Stimulated activated naive CD4-positive, alpha-beta T cell treated with Interleukin-2 at 50 U/mL for 16 hours (primary cell): ENCODE measurements around the gene TTC33.
A peak's percentile ranks its signal among the peaks of the same experiment; 100 is the strongest.

Experiments used
- DNase-seq: peaks from one replicate; lab custom pipeline; 2025; lab: John Stamatoyannopoulos, UW

TTC33 gene

DNA sequence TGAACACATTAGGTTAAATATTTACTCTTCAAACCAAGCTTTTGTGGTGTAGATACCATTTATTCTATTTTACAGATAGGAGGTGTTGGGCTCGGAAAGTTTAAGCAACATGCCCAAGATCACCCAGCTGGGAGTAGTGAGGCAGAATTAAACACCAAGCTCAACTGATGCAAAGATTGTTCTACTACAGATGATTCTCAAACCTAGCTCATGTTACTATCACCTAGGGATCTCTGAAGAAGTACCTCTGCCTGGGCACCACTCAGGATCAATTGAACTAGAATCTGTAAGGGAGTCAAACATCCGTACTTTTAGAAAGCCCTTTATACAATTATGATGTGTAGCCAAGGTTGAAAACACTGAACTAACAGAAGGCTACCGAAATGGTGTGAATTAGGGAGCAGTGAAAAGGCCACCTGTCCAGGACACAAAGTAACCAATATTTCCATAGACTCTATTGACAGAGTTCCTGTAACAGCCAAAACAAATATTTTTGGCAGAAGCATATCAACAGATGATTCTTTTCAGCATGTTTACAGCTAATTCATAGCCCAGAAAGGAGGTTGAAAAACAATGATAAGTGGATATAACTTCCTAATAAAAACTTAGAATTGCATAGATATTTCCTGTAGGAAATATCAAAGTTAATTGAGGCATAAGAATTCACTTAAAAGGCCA is 234.5 kb downstream of the TTC33 start:
- no peak for DNase-seq

DNA sequence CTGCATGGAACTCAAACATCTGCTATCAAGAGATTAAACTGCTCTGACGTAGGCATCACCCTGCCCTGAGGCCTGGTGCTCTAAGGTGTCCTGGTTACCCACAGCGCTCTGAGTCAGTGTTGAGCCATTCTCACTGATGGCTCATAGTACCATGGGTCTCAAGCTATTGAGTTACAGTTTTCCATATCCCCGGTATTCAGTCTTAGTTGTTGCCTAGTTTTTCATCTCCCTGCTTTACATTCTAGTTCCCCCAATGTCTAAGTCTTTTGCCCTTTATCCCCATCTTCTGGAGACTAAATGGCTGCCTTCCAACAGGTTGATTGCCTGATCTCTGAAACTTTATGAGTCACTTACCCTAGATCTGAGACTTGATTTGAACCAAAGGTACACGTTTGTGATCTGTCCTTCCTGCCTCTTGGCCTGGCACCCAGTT is 237.3 kb downstream of the TTC33 start:
- no peak for DNase-seq

DNA sequence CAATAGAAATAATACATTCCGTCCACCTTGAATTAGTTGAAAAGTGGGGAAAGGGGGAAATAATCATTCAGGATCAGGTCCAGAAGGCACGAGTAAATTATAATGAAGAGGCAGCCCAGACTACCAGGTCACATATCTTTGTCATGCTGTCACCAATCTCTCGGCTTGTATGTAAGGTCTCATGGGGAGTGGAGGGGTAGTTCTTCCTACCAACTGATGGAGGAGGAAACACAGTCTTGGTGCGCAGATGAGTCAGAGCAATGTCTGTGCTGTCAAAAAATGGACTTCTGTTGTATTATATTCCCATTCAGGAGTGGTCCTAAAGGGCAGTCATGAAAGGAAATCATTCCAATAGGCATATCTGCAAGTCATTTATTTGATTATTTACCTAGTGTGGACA is 240.3 kb downstream of the TTC33 start:
- DNase-seq, result no peak

DNA sequence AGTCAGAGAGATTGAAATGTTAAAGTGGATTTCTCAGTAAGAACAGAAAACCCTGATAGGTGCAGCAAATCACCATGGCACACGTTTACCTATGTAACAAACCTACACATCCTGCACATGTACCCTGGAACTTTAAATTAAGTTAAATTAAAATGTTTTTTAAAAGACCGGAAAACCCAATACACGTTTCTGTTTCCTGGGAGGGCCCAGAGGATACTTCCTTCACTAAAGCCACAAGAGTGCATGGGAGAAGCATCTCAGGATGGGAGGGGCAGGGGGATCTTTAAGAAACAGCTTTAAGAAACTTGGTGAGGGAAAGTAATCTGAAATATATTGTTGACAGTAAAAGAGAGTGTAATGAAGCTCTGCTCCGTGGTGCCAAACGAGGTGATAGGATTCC is 240.8 kb downstream of the TTC33 start:
- no peak for DNase-seq

DNA sequence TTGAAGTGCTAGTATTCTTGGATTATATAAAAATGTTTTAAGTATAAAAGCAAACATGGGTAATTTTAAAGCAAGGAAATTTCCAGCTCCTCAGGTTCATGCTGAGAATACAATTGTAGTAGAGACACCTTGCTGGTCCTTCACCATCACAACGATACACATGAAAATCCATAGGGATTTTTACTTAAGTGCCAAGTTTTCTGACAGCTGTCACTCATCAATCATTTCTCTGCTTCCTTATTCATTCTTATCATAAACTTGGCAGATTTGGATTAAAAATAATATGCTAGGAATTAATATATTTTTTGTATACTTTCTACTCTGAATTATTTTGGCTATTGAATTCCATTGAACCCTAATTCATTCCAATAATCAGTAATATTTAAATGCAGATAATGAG is 244.0 kb downstream of the TTC33 start:
- DNase-seq, result no peak

DNA sequence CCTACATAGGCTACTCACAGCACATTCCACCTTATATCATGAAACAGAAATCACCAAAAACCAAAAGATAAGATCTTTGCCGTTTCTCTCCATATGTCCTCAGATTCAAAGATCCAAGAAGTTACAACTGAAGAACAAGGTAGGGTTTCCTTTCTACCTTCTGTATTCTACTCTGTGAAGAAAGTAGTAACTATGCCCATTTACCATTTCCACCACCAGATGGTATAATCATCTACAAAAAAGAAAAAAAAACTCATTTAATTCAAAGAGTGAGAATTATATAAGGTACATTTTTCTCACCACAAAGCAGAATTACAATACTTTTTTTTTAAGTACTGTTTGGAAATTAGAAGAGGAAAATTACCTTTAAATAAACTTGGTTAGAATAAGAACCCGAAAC is 248.7 kb downstream of the TTC33 start:
- no peak for DNase-seq

DNA sequence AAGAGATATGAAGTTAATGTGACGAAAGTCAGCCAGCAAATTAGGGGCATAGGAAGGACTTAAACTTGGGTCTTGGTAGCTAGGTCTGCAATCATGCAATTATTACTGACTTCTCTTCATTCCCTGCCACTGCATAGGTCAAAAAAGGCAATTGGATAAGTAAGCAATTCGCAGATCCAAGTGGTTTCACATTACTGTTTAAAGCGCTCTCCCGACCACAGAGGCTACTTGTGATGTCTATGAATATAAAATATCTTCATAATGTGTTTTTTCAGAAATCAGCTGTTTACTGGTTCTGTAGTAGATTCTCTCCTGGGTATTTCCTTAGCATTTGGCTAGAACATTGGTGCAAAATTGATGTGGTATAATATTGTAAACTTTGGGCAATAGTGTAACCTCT is 250.7 kb downstream of the TTC33 start:
- no peak for DNase-seq

DNA sequence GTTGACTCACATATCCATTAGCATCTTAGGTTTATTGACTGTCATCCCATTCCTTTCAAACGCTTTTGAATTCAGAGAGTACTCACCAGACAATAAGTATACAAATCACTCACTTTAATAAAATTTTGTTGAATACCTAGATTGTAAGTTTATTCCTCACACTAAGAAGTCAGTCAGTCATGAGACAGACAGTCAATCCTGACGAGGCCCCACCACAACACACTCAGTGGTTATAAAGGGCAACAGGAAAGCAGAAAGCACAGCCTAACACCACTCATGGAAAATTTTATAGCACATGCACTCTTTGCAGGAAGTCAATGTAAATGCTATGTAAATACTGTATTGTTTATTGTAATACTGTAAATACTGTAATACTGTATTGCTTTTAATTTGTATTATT is 252.3 kb downstream of the TTC33 start:
- peak; percentile 5 for DNase-seq

DNA sequence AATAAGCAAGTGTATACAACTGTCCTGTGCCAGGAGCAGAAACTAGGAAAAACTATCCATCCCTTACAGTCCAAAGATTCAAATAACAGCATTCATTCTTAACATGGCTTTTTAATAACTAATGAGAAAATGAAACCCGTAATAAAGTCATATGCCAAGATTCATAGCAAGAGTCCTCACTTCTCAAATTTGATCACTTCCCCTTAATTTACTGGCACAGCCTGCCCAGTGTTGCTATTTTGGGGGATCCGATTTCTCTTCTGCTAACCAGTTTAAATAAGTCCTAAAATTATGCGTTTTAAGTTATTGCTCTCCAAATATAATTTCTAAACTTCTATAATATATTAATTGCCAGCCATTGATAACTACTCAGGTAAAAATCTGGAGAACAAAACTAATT is 253.0 kb downstream of the TTC33 start:
- no peak for DNase-seq

DNA sequence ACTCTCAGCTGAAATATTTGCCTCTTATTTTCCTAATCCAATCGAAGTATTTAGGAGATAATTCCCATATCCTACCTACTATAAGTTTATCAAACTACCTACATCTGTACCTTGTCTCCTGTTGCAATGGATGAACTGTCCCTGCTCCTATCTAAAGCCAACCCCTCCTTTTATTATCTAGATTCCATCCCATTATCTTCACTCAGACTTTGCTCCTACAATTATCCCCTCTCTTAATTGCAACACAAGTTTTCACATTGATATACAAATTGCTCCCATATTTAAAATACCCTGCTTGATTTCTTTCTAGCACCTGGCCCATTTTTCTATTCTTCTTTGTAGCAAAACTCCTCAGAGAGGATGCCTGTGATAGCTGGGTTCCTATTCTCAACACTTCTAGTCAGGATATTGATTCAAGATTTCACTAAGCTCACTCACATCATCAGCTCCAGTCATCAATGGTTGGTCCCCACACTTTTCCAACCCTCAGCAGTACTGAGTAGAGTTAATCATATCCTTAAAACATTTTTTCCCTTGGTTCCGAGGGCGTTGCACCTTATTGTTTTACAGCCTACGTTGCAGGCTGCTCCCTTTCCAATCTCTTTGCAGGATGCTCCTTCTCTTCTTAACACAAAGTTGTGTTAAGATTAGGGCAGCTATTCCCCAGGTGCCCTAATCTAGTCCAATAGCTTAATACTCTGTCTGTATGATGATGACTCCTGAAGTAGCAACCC is 253.9 kb downstream of the TTC33 start:
- no peak for DNase-seq

DNA sequence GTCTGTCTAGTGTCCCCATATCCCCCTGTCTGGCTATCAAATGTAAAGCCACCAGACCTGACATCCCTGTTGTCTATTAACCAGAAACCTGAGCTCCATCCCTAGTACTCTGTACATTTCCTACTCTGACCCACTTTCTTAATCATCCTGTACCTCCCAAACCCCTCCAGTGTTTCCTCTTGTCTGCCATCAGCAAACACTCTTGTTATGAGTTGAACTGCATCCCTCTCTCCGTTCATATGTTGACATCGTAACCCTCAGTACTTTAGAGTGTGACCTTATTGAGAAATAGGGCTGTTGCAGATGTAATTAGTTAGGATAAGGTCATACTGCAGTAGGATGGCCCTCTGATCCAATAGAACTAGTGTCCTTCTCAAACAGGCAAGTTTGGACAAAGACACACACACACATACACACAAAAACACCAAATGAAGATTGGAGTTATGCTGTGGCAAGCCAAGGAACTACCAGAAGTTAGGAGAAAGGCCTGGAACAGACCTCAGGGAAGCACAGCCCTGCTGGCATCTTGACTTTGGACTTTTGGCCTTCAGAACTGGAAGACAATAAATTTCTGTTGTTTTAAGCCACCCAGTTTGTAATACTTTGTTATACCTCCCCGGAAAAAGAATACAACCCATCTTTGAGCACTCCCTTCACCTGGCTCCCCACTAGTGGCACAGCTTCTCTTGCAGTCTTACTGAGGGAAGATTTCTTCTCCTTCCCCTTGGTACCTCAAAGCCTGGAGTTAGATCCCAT is 256.1 kb downstream of the TTC33 start:
- no peak for DNase-seq

DNA sequence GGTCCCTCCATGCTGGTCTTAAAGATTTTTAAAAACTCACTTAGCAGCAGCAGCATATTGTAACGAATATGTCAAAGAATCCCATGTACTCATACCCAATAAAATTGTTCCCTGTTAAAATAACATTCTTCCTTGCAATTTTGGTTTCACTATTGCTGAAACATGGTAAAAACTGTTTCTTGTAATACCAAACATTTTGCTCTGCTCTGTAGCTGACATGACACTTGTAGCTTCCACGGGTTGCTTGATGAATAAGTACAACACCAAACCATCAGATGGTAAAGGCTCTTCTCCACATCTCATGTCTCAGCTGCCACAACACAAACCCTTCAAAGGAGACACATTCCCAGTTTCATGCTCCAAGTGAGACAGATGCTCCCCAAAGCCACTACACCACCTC is 256.8 kb downstream of the TTC33 start:
- DNase-seq, result no peak

DNA sequence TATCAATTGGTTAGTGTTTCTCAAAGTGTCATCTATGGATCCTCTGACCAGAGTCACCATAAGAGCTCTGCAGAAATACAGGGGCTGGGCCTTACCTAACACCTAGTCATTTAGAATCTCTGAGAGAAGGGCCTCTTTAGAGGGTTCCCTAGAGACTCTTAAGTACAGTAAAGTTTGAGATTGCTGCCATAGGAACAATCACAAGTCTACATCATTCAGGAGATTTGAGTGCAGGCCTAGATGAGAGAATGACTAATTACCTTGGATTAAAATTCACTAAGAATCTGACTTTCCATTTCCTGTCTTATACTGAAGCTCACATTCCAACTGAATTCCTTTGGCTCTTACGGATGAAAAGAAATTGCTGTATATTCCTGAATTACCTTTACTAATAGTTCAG is 258.2 kb downstream of the TTC33 start:
- DNase-seq, result no peak

DNA sequence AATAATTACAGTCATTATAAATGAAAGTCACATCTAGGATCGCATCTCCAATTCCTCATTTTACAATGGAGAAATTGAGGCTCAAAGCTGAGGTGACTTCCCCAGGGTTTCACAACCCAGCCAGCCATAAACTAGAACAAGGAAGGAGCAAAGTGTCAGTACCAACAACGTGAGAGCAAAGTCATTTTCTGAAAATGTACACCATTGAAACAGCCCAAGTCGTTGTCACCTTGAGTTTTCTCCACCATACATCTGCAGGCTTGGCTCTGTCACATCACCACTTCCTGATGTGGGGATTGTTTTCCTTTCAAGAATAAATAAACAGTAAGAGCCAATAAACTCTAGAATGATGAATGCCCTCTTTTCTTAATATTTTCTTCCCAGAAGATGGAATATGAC is 260.5 kb downstream of the TTC33 start:
- no peak for DNase-seq

DNA sequence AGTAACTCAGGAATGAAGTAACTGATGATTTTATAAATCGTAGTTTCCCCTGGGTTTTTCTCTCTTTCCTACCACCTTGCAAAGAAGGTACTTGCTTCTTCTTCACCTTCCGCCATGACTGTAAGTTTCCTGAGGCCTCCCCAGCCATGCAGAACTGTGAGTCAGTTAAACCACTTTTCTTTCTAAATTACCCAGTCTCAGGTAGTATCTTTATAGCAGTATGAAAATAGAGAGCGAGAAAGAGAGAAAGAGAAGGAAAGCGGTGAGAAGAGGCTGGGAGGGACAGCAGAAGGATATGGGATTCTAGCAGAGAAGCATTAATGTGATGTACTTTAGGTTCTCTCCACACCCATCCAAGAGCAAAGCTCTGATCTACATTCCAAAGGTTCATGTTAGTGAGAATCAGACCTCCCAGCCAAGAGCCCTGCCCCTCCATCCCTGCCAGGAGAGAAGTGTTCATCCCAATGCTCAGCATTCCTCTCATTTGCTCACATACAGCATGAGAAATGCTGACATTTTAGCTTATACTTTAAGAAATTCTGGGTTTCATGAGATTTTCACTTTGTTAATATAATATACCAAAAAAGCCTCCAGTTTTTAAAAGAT is 261.0 kb downstream of the TTC33 start:
- DNase-seq, result no peak

DNA sequence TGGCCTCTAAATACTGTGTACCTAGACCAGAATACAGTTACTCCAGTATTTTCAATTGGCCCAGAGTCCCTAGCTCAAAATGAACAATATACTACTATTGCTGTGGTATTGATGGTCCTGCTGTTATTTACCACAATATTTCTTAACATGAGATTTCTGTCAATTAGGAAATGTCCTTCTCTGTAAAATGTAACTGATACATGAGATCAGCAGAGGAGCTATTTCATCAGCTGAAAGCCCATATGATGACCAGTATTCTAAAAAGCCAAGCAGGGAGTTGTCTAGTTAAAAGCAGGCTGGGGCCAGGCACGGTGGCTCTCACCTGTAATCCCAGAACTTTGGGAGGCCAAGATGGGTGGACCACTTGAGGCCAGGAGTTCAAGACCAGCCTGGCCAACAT is 263.7 kb downstream of the TTC33 start:
- no peak for DNase-seq

DNA sequence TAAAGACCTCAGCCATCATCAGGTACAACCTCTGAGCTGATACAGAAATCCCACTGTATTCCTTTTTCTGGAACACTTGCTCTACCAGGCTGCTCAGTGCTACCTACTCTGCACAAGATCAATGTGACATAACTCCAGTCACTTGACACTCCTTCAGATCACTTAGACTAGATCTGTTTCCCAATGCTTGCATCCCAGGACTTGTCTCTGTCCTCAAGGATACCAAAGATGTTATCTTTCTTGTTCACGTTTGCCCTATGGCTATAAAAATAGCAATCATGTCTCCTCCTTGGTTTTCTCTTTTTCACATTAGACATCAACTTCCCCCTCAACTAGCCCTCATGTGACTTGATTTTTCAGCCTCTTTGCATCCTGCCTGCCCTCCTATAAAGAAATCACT is 264.1 kb downstream of the TTC33 start:
- DNase-seq, result no peak

DNA sequence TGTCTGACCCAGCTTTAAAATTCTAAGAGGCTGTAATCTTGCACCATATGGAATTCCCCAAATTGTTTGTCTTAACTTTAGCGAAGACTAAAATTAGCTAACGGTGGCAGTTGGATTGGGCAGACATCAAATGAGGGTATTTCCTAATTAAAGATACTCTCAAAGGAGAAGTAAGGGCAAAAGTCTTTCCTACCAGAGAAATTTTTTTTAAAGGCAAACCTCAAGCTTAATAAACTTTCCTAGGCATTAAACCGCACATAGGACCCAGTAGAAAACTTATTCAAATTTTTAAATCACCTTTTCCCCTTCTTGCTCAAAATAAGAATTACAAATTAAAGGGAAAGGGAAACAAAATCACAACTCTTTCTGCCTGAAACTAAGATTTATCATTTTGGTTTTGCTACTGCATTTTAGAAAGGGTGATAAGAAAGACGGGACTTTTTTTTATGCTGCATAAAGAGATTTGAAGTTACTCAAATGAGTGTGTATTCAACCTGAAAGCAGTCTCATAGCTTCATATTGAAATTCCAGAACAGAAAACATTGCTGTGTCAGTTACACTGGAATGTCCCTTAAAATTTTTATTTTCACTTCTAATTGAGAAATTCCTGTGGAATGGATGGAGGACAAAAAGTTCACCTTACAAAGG is 265.2 kb downstream of the TTC33 start:
- DNase-seq, result no peak

DNA sequence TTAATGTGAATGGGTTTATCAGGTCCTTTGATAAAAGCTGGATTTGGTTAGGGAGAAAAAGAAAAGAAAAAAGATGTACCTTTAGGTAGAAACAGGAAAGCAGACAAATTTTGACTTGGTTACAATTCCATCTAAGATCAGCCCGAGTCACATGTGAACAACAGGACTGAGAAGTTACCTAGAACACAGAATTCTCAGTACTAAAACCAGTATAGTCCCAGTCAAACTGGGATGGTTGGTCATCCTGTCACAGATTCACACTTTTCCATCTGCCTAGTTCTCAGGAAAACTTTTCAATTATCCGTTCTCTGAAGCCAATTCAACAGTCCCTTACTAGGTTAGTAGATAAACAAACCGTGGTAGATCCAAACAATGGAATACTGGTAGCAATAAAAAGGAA is 266.3 kb downstream of the TTC33 start:
- DNase-seq, result no peak

DNA sequence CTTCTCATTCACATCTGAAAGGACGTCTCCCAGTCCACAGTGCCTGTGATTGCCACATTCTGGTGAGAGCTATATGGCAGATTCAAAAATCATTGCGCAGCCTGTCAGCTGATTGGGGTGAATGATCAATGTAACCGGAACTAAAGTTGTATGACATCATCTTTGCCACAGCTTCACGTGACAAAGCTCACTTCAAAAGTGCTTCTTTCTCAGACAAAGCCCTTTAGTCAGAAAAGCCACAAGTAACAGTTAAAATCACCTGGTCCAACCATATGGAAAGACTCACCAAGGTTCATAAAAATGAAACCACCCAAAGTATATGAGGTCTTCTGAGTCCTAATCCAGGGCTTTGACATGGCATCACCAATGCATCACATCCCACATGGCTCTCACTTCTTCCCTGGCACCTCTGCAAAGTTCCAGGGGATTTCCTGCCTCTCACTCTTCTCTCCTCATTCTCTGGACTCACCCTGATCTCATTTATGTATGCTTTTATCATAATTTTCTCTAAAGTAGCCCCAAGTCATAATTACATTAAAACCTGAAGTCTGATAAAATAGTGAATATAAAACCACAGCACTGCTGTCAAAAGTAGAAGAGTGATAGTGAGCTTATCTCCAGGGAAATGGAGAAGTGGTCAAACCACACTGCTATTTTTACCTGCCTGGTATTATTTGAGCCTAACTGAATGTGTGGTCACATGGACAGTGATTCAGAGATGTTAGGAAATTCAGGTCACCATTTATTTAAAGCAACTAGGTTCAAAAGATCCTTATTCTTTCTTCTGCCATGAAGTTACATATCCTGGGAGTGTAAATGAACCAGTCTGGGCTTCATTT is 269.1 kb downstream of the TTC33 start:
- DNase-seq, result peak; percentile 51
